HEK293 (cell line): ENCODE data around the gene PDHX.

ENCODE experiments used
- CTCF ChIA-PET: fragments of 350-600 bp; formaldehyde crosslinking; extraction: SDS; loops from one replicate; lab custom pipeline; 2021; ENCODE audit warnings: antibody characterized with exemption; lab: Yijun Ruan, JAX
- POLR2A ChIA-PET: fragments of 300-600 bp; formaldehyde crosslinking; extraction: SDS; loops from one replicate; lab custom pipeline; 2020; ENCODE audit warnings: antibody characterized with exemption, inconsistent platforms; lab: Yijun Ruan, JAX
- H3K27ac ChIP-seq: fragments of 200-500 bp; sonication (Bioruptor generic); 2 replicates; pipeline ENCODE4 v1.5.1; 2014; ENCODE audit warnings: low read depth, low read length, control low read depth, inconsistent platforms; ENCODE audit errors: extremely low read depth
- H3K36me3 ChIP-seq, 2 experiments: fragments of 200-500 bp in 1 of 2; sonication (Bioruptor generic) in 1 of 2; 1 replicate in 1 of 2; 2 replicates in 1 of 2; pipeline ENCODE4 v1.5.1; 2014 to 2017; ENCODE audit warnings: inconsistent platforms in 2 of 2, low read length in 2 of 2; ENCODE audit not compliant: control insufficient read depth in 2 of 2, insufficient read depth in 1 of 2
- H3K4me1 ChIP-seq: fragments of 200-500 bp; sonication (Bioruptor generic); 2 replicates; pipeline ENCODE4 v1.5.1; 2014; ENCODE audit warnings: mild to moderate bottlenecking, low read length, inconsistent platforms; ENCODE audit not compliant: control insufficient read depth, insufficient read depth
- H3K4me3 ChIP-seq: 2 replicates; pipeline ENCODE4 v1.5.1; 2011; ENCODE audit warnings: low read depth, mild to moderate bottlenecking, control low read depth, low read length, moderate library complexity
- H3K9me3 ChIP-seq: fragments of 200-500 bp; sonication (Bioruptor generic); 2 replicates; pipeline ENCODE4 v1.5.1; 2014; ENCODE audit warnings: low read depth, low read length, inconsistent platforms; ENCODE audit not compliant: control insufficient read depth, insufficient read depth
- ATF2 ChIP-seq: fragments of 450-650 bp; formaldehyde crosslinking; IDR thresholded peaks from 2 replicates; pipeline ENCODE4 v1.5.1; 2016; ENCODE audit warnings: missing biosample characterization, missing genetic modification characterization, low read depth
- BCL11A ChIP-seq: fragments of 450-650 bp; formaldehyde crosslinking; IDR thresholded peaks from 2 replicates; pipeline ENCODE4 v1.5.1; 2016; ENCODE audit warnings: low read depth, missing biosample characterization, missing genetic modification characterization
- BCL6B ChIP-seq: fragments of 450-650 bp; formaldehyde crosslinking; IDR thresholded peaks from 2 replicates; pipeline ENCODE4 v1.5.1; 2017; ENCODE audit warnings: missing biosample characterization, missing genetic modification characterization
- KLF8 ChIP-seq: fragments of 450-650 bp; formaldehyde crosslinking; IDR thresholded peaks from 2 replicates; pipeline ENCODE4 v1.5.1; 2016; ENCODE audit warnings: missing biosample characterization, missing genetic modification characterization
- ZBTB1 ChIP-seq: fragments of 450-650 bp; formaldehyde crosslinking; IDR thresholded peaks from 2 replicates; pipeline ENCODE4 v1.5.1; 2016; ENCODE audit warnings: missing biosample characterization, missing genetic modification characterization
- ZBTB20 ChIP-seq: fragments of 450-650 bp; formaldehyde crosslinking; IDR thresholded peaks from 2 replicates; pipeline ENCODE4 v1.5.1; 2016; ENCODE audit warnings: missing biosample characterization, missing genetic modification characterization
- ZBTB7A ChIP-seq: fragments of 450-650 bp; formaldehyde crosslinking; IDR thresholded peaks from 2 replicates; pipeline ENCODE4 v1.5.1; 2016; ENCODE audit warnings: low read depth, missing biosample characterization, missing genetic modification characterization
- ZFP37 ChIP-seq: fragments of 450-650 bp; formaldehyde crosslinking; IDR thresholded peaks from 2 replicates; pipeline ENCODE4 v1.5.1; 2016; ENCODE audit warnings: missing biosample characterization, missing genetic modification characterization
- ZNF112 ChIP-seq: fragments of 450-650 bp; formaldehyde crosslinking; IDR thresholded peaks from 2 replicates; pipeline ENCODE4 v1.5.0; 2017; ENCODE audit warnings: missing biosample characterization, missing genetic modification characterization
- ZNF114 ChIP-seq: fragments of 450-650 bp; formaldehyde crosslinking; IDR thresholded peaks from 2 replicates; pipeline ENCODE4 v1.5.0; 2017; ENCODE audit warnings: missing biosample characterization, missing genetic modification characterization
- ZNF121 ChIP-seq: fragments of 450-650 bp; formaldehyde crosslinking; IDR thresholded peaks from 2 replicates; pipeline ENCODE4 v1.5.1; 2016; ENCODE audit warnings: missing biosample characterization, missing genetic modification characterization
- ZNF146 ChIP-seq: fragments of 450-650 bp; formaldehyde crosslinking; IDR thresholded peaks from 2 replicates; pipeline ENCODE4 v1.5.1; 2016; ENCODE audit warnings: missing biosample characterization, missing genetic modification characterization
- ZNF311 ChIP-seq: fragments of 450-650 bp; formaldehyde crosslinking; IDR thresholded peaks from 2 replicates; pipeline ENCODE4 v1.5.1; 2017; ENCODE audit warnings: missing biosample characterization, missing genetic modification characterization, borderline replicate concordance
- ZNF354C ChIP-seq: fragments of 450-650 bp; formaldehyde crosslinking; IDR thresholded peaks from 2 replicates; pipeline ENCODE4 v1.5.1; 2016; ENCODE audit warnings: missing biosample characterization, missing genetic modification characterization, low read depth, borderline replicate concordance
- ZNF391 ChIP-seq: fragments of 450-650 bp; formaldehyde crosslinking; IDR thresholded peaks from 2 replicates; pipeline ENCODE4 v1.5.1; 2016; ENCODE audit warnings: low read depth, missing biosample characterization, missing genetic modification characterization, borderline replicate concordance
- ZNF433 ChIP-seq: fragments of 450-650 bp; formaldehyde crosslinking; IDR thresholded peaks from 2 replicates; pipeline ENCODE4 v1.5.1; 2016; ENCODE audit warnings: missing biosample characterization, missing genetic modification characterization, low read depth
- ZNF488 ChIP-seq: fragments of 450-650 bp; formaldehyde crosslinking; IDR thresholded peaks from 2 replicates; pipeline ENCODE4 v1.5.1; 2016; ENCODE audit warnings: missing biosample characterization, missing genetic modification characterization
- ZNF621 ChIP-seq: fragments of 450-650 bp; formaldehyde crosslinking; IDR thresholded peaks from 2 replicates; pipeline ENCODE4 v1.5.1; 2017; ENCODE audit warnings: missing biosample characterization, missing genetic modification characterization
- ZNF704 ChIP-seq: fragments of 450-650 bp; formaldehyde crosslinking; IDR thresholded peaks from 2 replicates; pipeline ENCODE4 v1.5.1; 2016; ENCODE audit warnings: missing biosample characterization, missing genetic modification characterization
- ZNF777 ChIP-seq: fragments of 450-650 bp; formaldehyde crosslinking; IDR thresholded peaks from 2 replicates; pipeline ENCODE4 v1.5.1; 2017; ENCODE audit warnings: missing biosample characterization, missing genetic modification characterization, borderline replicate concordance
- ZNF792 ChIP-seq: fragments of 450-650 bp; formaldehyde crosslinking; IDR thresholded peaks from 2 replicates; pipeline ENCODE4 v1.5.1; 2016; ENCODE audit warnings: missing biosample characterization, missing genetic modification characterization
- ZNF837 ChIP-seq: fragments of 450-650 bp; formaldehyde crosslinking; IDR thresholded peaks from 2 replicates; pipeline ENCODE4 v1.5.1; 2016; ENCODE audit warnings: missing biosample characterization, missing genetic modification characterization
- ZSCAN16 ChIP-seq: fragments of 450-650 bp; formaldehyde crosslinking; IDR thresholded peaks from 2 replicates; pipeline ENCODE4 v1.5.1; 2016; ENCODE audit warnings: missing biosample characterization, missing genetic modification characterization

PDHX gene

GRCh38 chr11:35031867-35032266 is 115.4 kb downstream of the PDHX start:
- POLR2A ChIA-PET = interaction anchor here (1.0 kb wide), 1 partner anchor 86 kb away, joined by 3 read pairs; no protein-coding TSS in a partner anchor

GRCh38 chr11:35033011-35033410 is 116.6 kb downstream of the PDHX start:
- Histone ChIP-seq H3K36me3 (no peaks in the 10 kb centered on the region), H3K4me3 (no peak overlapping the region), H3K4me1 (no peaks in the 10 kb centered on the region), H3K27ac (no peak overlapping the region)
- TF ChIP-seq ATF2 (no peak), ZBTB20 (no peak), ZNF121 (tag by site-specific recombination) (no peak), ZNF433 (no peak), ZNF112 (tag by site-specific recombination) (no peak), ZNF146 (tag by site-specific recombination) (no peak), ZNF777 (tag by site-specific recombination) (no peak), ZNF704 (no peak), ZNF114 (tag by site-specific recombination) (no peak), KLF8 (no peak), ZNF488 (no peak), ZBTB1 (no peak), ZFP37 (tag by site-specific recombination) (no peak), ZNF311 (tag by site-specific recombination) (no peak), ZBTB7A (tag by site-specific recombination) (no peak), ZSCAN16 (tag by site-specific recombination) (no peak), ZNF837 (tag by site-specific recombination) (no peak), ZNF792 (tag by site-specific recombination) (no peak)
- TF ChIP-seq, all 188 proteins: peak for 0
- H3K9me3 ChIP-seq = no peaks in the 10 kb centered on the region
- ChIA-PET CTCF (interaction anchor here (0.9 kb wide), 1 partner anchor 359 kb away, joined by 3 read pairs; no protein-coding TSS in a partner anchor), POLR2A (no interaction called here)

More at GRCh38 chr11:35031867-35032266, 115.4 kb downstream of the PDHX start:
- Histone ChIP-seq H3K4me3 (no peak overlapping the region), H3K4me1 (no peaks in the 10 kb centered on the region), H3K36me3 (no peaks in the 10 kb centered on the region)
- TF ChIP-seq ZNF391 (tag by site-specific recombination) (no peak), ZNF621 (no peak), BCL11A (tag by site-specific recombination) (no peak), ZNF354C (no peak), BCL6B (no peak)
- TF ChIP-seq, all 188 proteins: peak for 0
- CTCF ChIA-PET = interaction anchor here (0.8 kb wide), 1 partner anchor 12 kb away, joined by 4 read pairs; no protein-coding TSS in a partner anchor
- Histone ChIP-seq H3K9me3 (no peaks in the 10 kb centered on the region), H3K27ac (no peak overlapping the region)
